WTC11 (cell line): ENCODE results near the gene RNF224. TPM values are rescaled to one million over a fixed set of nuclear protein-coding genes. Genes with fewer than 3 reads are reported as not detected.

Experiments
- ATAC-seq: fragments of 200-7000 bp; cut with Tn5 transposase; 2 replicates; pipeline ENCODE4 v1.10.0; 2021; ENCODE audit warnings: mild to moderate bottlenecking, moderate library complexity
- CTCF ChIA-PET: fragments of 300-600 bp; sonication (Branson Sonifier 250); formaldehyde crosslinking; loops from one replicate; lab custom pipeline; 2021; ENCODE audit warnings: antibody characterized with exemption; lab: Charles Lee
- POLR2A ChIA-PET: fragments of 350-600 bp; sonication (Branson Sonifier 250); formaldehyde crosslinking; loops from one replicate; lab custom pipeline; 2021; ENCODE audit warnings: antibody characterized with exemption; lab: Charles Lee
- DNase-seq: peaks from one replicate; pipeline ENCODE4 v3.0.0; 2021; ENCODE audit warnings: low spot score
- H3K27ac Mint-ChIP-seq: 2 replicates; pipeline ENCODE4 v1.8.0; 2021; ENCODE audit warnings: mixed read lengths
- H3K27me3 Mint-ChIP-seq: 2 replicates; pipeline ENCODE4 v1.8.0; 2021; ENCODE audit warnings: low read depth, mild to moderate bottlenecking, moderate library complexity, mixed read lengths
- H3K36me3 Mint-ChIP-seq: 2 replicates; pipeline ENCODE4 v1.8.0; 2021; ENCODE audit warnings: mixed read lengths
- H3K4me1 Mint-ChIP-seq: 2 replicates; pipeline ENCODE4 v1.8.0; 2022; ENCODE audit warnings: mixed read lengths
- H3K4me3 Mint-ChIP-seq: 2 replicates; pipeline ENCODE4 v1.8.0; 2021; ENCODE audit warnings: mild to moderate bottlenecking, moderate library complexity, mixed read lengths
- H3K9me3 Mint-ChIP-seq: 2 replicates; pipeline ENCODE4 v1.8.0; 2021; ENCODE audit warnings: mixed read lengths
- ERG ChIP-seq: fragments of 250-450 bp; sonication (Bioruptor Pico); IDR thresholded peaks from 2 replicates; pipeline ENCODE4 v1.8.0; 2021; ENCODE audit warnings: mild to moderate bottlenecking
- ESRRA ChIP-seq: sonication (generic); formaldehyde crosslinking; IDR thresholded peaks from 2 replicates; pipeline ENCODE4 v1.8.1; 2022; ENCODE audit warnings: mild to moderate bottlenecking, missing genetic modification reagents, borderline replicate concordance
- ETV6 ChIP-seq: sonication (generic); formaldehyde crosslinking; IDR thresholded peaks from 2 replicates; pipeline ENCODE4 v1.8.1; 2022; ENCODE audit warnings: mild to moderate bottlenecking, missing genetic modification reagents
- HMGA2 ChIP-seq: fragments of 250-450 bp; sonication (Bioruptor Pico); IDR thresholded peaks from 2 replicates; pipeline ENCODE4 v1.4.0; 2021; ENCODE audit warnings: mild to moderate bottlenecking, moderate library complexity
- JAZF1 ChIP-seq: fragments of 250-450 bp; sonication (Bioruptor Pico); IDR thresholded peaks from 2 replicates; pipeline ENCODE4 v1.9.0; 2021; ENCODE audit warnings: moderate library complexity, mild to moderate bottlenecking, inconsistent platforms
- JUN ChIP-seq: sonication (generic); formaldehyde crosslinking; IDR thresholded peaks from 2 replicates; pipeline ENCODE4 v1.8.0; 2023; ENCODE audit warnings: mild to moderate bottlenecking, missing genetic modification reagents
- SP1 ChIP-seq: sonication (generic); formaldehyde crosslinking; conservative IDR thresholded peaks from 2 replicates; pipeline ENCODE4 v1.8.1; 2022; ENCODE audit warnings: missing genetic modification reagents
- TEAD4 ChIP-seq: sonication (generic); formaldehyde crosslinking; IDR thresholded peaks from 2 replicates; pipeline ENCODE4 v1.8.0; 2022; ENCODE audit warnings: mild to moderate bottlenecking, missing genetic modification reagents
- USF2 ChIP-seq: sonication (generic); formaldehyde crosslinking; IDR thresholded peaks from 2 replicates; pipeline ENCODE4 v1.8.1; 2023; ENCODE audit warnings: mild to moderate bottlenecking, missing genetic modification reagents, moderate library complexity
- ZNF425 ChIP-seq: fragments of 250-450 bp; sonication (Bioruptor Pico); conservative IDR thresholded peaks from 2 replicates; pipeline ENCODE4 v1.9.0; 2021; ENCODE audit warnings: mild to moderate bottlenecking
- total RNA-seq: library from RNA; stranded (reverse); gene quantifications from 3 replicates; pipeline ENCODE4 v1.2.3, GENCODE V29; 2021
- TF ChIP-seq, protein P1 (sequence below): sonication (generic); formaldehyde crosslinking; IDR thresholded peaks from 2 replicates; pipeline ENCODE4 v1.8.1; 2022; ENCODE audit warnings: mild to moderate bottlenecking, missing genetic modification reagents, moderate library complexity, borderline replicate concordance
- TF ChIP-seq, protein P2 (sequence below): sonication (generic); formaldehyde crosslinking; IDR thresholded peaks from 2 replicates; pipeline ENCODE4 v1.8.0; 2023; ENCODE audit warnings: missing genetic modification reagents, mild to moderate bottlenecking, borderline replicate concordance
- TF ChIP-seq, protein P3 (sequence below): sonication (generic); formaldehyde crosslinking; IDR thresholded peaks from 2 replicates; pipeline ENCODE4 v1.8.0; 2022; ENCODE audit warnings: missing genetic modification reagents
- TF ChIP-seq, protein P4 (sequence below): fragments of 250-450 bp; sonication (Bioruptor Pico); IDR thresholded peaks from 2 replicates; pipeline ENCODE4 v1.9.0; 2021; ENCODE audit warnings: moderate library complexity, mild to moderate bottlenecking, inconsistent platforms, borderline replicate concordance
- TF ChIP-seq, protein P5 (sequence below): sonication (generic); formaldehyde crosslinking; conservative IDR thresholded peaks from 2 replicates; pipeline ENCODE4 v1.8.1; 2022; ENCODE audit warnings: mild to moderate bottlenecking, missing genetic modification reagents
- TF ChIP-seq, protein P6 (sequence below): fragments of 200-600 bp; IDR thresholded peaks from 2 replicates; pipeline ENCODE4 v1.8.0; 2022; ENCODE audit warnings: antibody characterized with exemption

Gene RNF224
- total RNA-seq, 1 experiment from 2014 or later, result 0.59 TPM

GRCh38 chr9:137236936-137237421 lies 9.7 kb downstream of the RNF224 start (continued):
- no peak for TF ChIP-seq HMGA2 (CRISPR knock-in tag)
- TF ChIP-seq, all 79 proteins: peak for 0

- DNase-seq (no peak), ATAC-seq (no peak)
- Mint-ChIP-seq H3K27ac (no peak overlapping the region), H3K4me3 (no peak overlapping the region), H3K4me1 (peaks cover 29% of the 10 kb centered on the region), H3K9me3 (no peaks in the 10 kb centered on the region), H3K36me3 (peaks cover 11% of the 10 kb centered on the region), H3K27me3 (no peaks in the 10 kb centered on the region)
- ChIA-PET CTCF (interaction anchor here (0.6 to 4.6 kb wide), 21 partner anchors 9 to 290 kb away, joined by 3 to 143 read pairs (median 10); partner anchors contain the start of genes CYSRT1, LRRC26, MAN1B1 and NELFB), POLR2A (interaction anchor here (0.6 kb wide), 1 partner anchor 153 kb away, joined by 3 read pairs; no protein-coding TSS in a partner anchor)
- TF ChIP-seq ESRRA, result no peak
- no peak for TF ChIP-seq ERG (CRISPR knock-in tag)
- TF ChIP-seq, protein P1, sequence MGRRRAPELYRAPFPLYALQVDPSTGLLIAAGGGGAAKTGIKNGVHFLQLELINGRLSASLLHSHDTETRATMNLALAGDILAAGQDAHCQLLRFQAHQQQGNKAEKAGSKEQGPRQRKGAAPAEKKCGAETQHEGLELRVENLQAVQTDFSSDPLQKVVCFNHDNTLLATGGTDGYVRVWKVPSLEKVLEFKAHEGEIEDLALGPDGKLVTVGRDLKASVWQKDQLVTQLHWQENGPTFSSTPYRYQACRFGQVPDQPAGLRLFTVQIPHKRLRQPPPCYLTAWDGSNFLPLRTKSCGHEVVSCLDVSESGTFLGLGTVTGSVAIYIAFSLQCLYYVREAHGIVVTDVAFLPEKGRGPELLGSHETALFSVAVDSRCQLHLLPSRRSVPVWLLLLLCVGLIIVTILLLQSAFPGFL (CRISPR knock-in tag), result no peak
- TF ChIP-seq, protein P2, sequence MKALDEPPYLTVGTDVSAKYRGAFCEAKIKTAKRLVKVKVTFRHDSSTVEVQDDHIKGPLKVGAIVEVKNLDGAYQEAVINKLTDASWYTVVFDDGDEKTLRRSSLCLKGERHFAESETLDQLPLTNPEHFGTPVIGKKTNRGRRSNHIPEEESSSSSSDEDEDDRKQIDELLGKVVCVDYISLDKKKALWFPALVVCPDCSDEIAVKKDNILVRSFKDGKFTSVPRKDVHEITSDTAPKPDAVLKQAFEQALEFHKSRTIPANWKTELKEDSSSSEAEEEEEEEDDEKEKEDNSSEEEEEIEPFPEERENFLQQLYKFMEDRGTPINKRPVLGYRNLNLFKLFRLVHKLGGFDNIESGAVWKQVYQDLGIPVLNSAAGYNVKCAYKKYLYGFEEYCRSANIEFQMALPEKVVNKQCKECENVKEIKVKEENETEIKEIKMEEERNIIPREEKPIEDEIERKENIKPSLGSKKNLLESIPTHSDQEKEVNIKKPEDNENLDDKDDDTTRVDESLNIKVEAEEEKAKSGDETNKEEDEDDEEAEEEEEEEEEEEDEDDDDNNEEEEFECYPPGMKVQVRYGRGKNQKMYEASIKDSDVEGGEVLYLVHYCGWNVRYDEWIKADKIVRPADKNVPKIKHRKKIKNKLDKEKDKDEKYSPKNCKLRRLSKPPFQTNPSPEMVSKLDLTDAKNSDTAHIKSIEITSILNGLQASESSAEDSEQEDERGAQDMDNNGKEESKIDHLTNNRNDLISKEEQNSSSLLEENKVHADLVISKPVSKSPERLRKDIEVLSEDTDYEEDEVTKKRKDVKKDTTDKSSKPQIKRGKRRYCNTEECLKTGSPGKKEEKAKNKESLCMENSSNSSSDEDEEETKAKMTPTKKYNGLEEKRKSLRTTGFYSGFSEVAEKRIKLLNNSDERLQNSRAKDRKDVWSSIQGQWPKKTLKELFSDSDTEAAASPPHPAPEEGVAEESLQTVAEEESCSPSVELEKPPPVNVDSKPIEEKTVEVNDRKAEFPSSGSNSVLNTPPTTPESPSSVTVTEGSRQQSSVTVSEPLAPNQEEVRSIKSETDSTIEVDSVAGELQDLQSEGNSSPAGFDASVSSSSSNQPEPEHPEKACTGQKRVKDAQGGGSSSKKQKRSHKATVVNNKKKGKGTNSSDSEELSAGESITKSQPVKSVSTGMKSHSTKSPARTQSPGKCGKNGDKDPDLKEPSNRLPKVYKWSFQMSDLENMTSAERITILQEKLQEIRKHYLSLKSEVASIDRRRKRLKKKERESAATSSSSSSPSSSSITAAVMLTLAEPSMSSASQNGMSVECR (CRISPR knock-in tag), result no peak
- TF ChIP-seq, protein P3, sequence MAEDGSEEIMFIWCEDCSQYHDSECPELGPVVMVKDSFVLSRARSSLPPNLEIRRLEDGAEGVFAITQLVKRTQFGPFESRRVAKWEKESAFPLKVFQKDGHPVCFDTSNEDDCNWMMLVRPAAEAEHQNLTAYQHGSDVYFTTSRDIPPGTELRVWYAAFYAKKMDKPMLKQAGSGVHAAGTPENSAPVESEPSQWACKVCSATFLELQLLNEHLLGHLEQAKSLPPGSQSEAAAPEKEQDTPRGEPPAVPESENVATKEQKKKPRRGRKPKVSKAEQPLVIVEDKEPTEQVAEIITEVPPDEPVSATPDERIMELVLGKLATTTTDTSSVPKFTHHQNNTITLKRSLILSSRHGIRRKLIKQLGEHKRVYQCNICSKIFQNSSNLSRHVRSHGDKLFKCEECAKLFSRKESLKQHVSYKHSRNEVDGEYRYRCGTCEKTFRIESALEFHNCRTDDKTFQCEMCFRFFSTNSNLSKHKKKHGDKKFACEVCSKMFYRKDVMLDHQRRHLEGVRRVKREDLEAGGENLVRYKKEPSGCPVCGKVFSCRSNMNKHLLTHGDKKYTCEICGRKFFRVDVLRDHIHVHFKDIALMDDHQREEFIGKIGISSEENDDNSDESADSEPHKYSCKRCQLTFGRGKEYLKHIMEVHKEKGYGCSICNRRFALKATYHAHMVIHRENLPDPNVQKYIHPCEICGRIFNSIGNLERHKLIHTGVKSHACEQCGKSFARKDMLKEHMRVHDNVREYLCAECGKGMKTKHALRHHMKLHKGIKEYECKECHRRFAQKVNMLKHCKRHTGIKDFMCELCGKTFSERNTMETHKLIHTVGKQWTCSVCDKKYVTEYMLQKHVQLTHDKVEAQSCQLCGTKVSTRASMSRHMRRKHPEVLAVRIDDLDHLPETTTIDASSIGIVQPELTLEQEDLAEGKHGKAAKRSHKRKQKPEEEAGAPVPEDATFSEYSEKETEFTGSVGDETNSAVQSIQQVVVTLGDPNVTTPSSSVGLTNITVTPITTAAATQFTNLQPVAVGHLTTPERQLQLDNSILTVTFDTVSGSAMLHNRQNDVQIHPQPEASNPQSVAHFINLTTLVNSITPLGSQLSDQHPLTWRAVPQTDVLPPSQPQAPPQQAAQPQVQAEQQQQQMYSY (CRISPR knock-in tag), result no peak
- TF ChIP-seq ZNF425 (CRISPR knock-in tag), result no peak
- no peak for TF ChIP-seq SP1 (CRISPR knock-in tag)
- TF ChIP-seq ETV6 (CRISPR knock-in tag), result no peak
- TF ChIP-seq USF2 (CRISPR knock-in tag), result no peak
- TF ChIP-seq, protein P4, sequence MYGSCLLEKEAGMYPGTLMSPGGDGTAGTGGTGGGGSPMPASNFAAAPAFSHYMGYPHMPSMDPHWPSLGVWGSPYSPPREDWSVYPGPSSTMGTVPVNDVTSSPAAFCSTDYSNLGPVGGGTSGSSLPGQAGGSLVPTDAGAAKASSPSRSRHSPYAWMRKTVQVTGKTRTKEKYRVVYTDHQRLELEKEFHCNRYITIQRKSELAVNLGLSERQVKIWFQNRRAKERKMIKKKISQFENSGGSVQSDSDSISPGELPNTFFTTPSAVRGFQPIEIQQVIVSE (CRISPR knock-in tag), result no peak
- TF ChIP-seq JAZF1 (CRISPR knock-in tag), result no peak
- TF ChIP-seq, protein P5, sequence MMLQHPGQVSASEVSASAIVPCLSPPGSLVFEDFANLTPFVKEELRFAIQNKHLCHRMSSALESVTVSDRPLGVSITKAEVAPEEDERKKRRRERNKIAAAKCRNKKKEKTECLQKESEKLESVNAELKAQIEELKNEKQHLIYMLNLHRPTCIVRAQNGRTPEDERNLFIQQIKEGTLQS (CRISPR knock-in tag), result no peak
- TF ChIP-seq, protein P6, sequence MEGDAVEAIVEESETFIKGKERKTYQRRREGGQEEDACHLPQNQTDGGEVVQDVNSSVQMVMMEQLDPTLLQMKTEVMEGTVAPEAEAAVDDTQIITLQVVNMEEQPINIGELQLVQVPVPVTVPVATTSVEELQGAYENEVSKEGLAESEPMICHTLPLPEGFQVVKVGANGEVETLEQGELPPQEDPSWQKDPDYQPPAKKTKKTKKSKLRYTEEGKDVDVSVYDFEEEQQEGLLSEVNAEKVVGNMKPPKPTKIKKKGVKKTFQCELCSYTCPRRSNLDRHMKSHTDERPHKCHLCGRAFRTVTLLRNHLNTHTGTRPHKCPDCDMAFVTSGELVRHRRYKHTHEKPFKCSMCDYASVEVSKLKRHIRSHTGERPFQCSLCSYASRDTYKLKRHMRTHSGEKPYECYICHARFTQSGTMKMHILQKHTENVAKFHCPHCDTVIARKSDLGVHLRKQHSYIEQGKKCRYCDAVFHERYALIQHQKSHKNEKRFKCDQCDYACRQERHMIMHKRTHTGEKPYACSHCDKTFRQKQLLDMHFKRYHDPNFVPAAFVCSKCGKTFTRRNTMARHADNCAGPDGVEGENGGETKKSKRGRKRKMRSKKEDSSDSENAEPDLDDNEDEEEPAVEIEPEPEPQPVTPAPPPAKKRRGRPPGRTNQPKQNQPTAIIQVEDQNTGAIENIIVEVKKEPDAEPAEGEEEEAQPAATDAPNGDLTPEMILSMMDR, result no peak
- TF ChIP-seq TEAD4 (CRISPR knock-in tag), result no peak
- TF ChIP-seq JUN (CRISPR knock-in tag), result no peak
These were observed 10.7 kb downstream of the RNF224 start for GRCh38 chr9:137237759-137238726.
